GM12878 (cell line): ENCODE measurements around the gene FRMD5. TPM values are rescaled to one million over a fixed set of nuclear protein-coding genes. Genes with fewer than 3 reads are reported as not detected.

Experiments used
- ATAC-seq: fragments of 200-7000 bp; cut with Tn5 transposase; 3 replicates; pipeline ENCODE4 v1.9.1; 2020; ENCODE audit warnings: mild to moderate bottlenecking, moderate library complexity
- BruUV-seq: library from RNA; stranded (reverse); fragments of 400-500 nt; replicated peaks from 2 replicates; lab custom pipeline; 2021; lab: Mats Ljungman, UMichigan
- CTCF ChIA-PET: fragments of 300-600 bp; sonication (Branson Sonifier 250); formaldehyde crosslinking; extraction: SDS; loops from one replicate; lab custom pipeline; 2021; ENCODE audit warnings: inconsistent platforms; lab: Yijun Ruan, JAX
- POLR2A ChIA-PET: fragments of 350-600 bp; formaldehyde crosslinking; extraction: SDS; loops from one replicate; lab custom pipeline; 2021; ENCODE audit warnings: inconsistent platforms; lab: Charles Lee
- RAD21 ChIA-PET: fragments of 300-600 bp; sonication (Branson Sonifier 250); formaldehyde crosslinking; loops from one replicate; lab custom pipeline; 2023; ENCODE audit warnings: antibody characterized with exemption; ENCODE audit not compliant: unreplicated experiment; lab: Charles Lee
- SMC1A ChIA-PET: fragments of 300-600 bp; sonication (Branson Sonifier 250); formaldehyde crosslinking; loops from one replicate; lab custom pipeline; 2023; ENCODE audit not compliant: unreplicated experiment, uncharacterized antibody; lab: Charles Lee
- DNase-seq: peaks from one replicate; pipeline ENCODE4 v3.0.0-alpha.2; 2011; ENCODE audit warnings: low read depth, low spot score
- FAIRE-seq: peaks from 3 replicates; lab custom pipeline; 2011; peaks lifted over from hg19 to GRCh38; lab: Jason Lieb, UNC
- H2AFZ ChIP-seq: 2 replicates; pipeline ENCODE4 v1.6.0; 2011; ENCODE audit warnings: low read depth, low read length, control low read depth; ENCODE audit not compliant: control insufficient read depth
- H3K27ac ChIP-seq: 2 replicates; pipeline ENCODE4 v1.5.1; 2011; ENCODE audit warnings: control low read depth; ENCODE audit not compliant: control insufficient read depth, insufficient read depth
- H3K27me3 ChIP-seq, 2 experiments: replicated peaks in 1 of 2; 2 replicates each; pipeline versions ENCODE4 v1.6.0 to v1.6.1; 2011; ENCODE audit warnings: low read length in 1 of 2; ENCODE audit not compliant: control insufficient read depth in 2 of 2, insufficient read depth in 2 of 2
- H3K36me3 ChIP-seq, 2 experiments: 2 replicates each; pipeline ENCODE4 v1.5.1; 2011; ENCODE audit warnings: low read length in 1 of 2; ENCODE audit not compliant: control insufficient read depth in 2 of 2, insufficient read depth in 2 of 2
- H3K4me1 ChIP-seq: 2 replicates; pipeline ENCODE4 v1.6.1; 2011; ENCODE audit warnings: mild to moderate bottlenecking, low read length, moderate library complexity, mixed read lengths; ENCODE audit not compliant: control insufficient read depth, insufficient read depth
- H3K4me2 ChIP-seq: 2 replicates; pipeline ENCODE4 v1.6.0; 2011; ENCODE audit warnings: control low read depth; ENCODE audit not compliant: control insufficient read depth, insufficient read depth
- H3K4me3 ChIP-seq: fragments of 200-600 bp; sonication (generic); 2 replicates; pipeline ENCODE4 v1.5.1; 2016
- H3K79me2 ChIP-seq: 2 replicates; pipeline ENCODE4 v1.6.0; 2011; ENCODE audit warnings: low read length; ENCODE audit not compliant: control insufficient read depth, insufficient read depth
- H3K9ac ChIP-seq: 2 replicates; pipeline ENCODE4 v1.8.0; 2011; ENCODE audit warnings: low read length, control low read depth, mixed read lengths; ENCODE audit not compliant: control insufficient read depth, insufficient read depth
- H3K9me3 ChIP-seq: replicated peaks from 3 replicates; pipeline ENCODE4 v1.5.1; 2011; ENCODE audit warnings: mild to moderate bottlenecking, low read length; ENCODE audit not compliant: control insufficient read depth, insufficient read depth
- H4K20me1 ChIP-seq: 2 replicates; pipeline ENCODE4 v1.6.0; 2011; ENCODE audit not compliant: control insufficient read depth, insufficient read depth
- EP300 ChIP-seq, 2 experiments: fragments of 150-350 bp in 1 of 2; IDR thresholded peaks; 2 replicates each; pipeline ENCODE4 v1.6.1; 2011 to 2012; ENCODE audit warnings: low read depth in 2 of 2, low read length in 2 of 2, borderline replicate concordance in 1 of 2, improper control_type of control experiment in 1 of 2, inconsistent platforms in 1 of 2; ENCODE audit not compliant: control insufficient read depth in 1 of 2
- HDGF ChIP-seq: fragments of 450-650 bp; IDR thresholded peaks from 2 replicates; pipeline ENCODE4 v1.6.1; 2016; ENCODE audit warnings: antibody characterized with exemption
- JUNB ChIP-seq: IDR thresholded peaks from 2 replicates; pipeline ENCODE4 v1.6.1; 2016; ENCODE audit warnings: antibody characterized with exemption, mild to moderate bottlenecking
- KAT2A ChIP-seq: conservative IDR thresholded peaks from 2 replicates; pipeline ENCODE4 v1.6.1; 2011; ENCODE audit warnings: low read depth, low read length; ENCODE audit not compliant: control insufficient read depth
- KDM1A ChIP-seq: fragments of 200-600 bp; sonication (generic); IDR thresholded peaks from 2 replicates; pipeline ENCODE4 v1.6.1; 2016; ENCODE audit warnings: borderline replicate concordance
- MLLT1 ChIP-seq: fragments of 450-650 bp; IDR thresholded peaks from 2 replicates; pipeline ENCODE4 v1.6.1; 2016; ENCODE audit warnings: mild to moderate bottlenecking
- NFXL1 ChIP-seq: fragments of 450-650 bp; IDR thresholded peaks from 2 replicates; pipeline ENCODE4 v1.6.1; 2017; ENCODE audit warnings: antibody characterized with exemption, mild to moderate bottlenecking, borderline replicate concordance
- RAD21 ChIP-seq: IDR thresholded peaks from 2 replicates; pipeline ENCODE4 v1.6.1; 2011; ENCODE audit warnings: mild to moderate bottlenecking, low read depth, low read length, moderate library complexity; ENCODE audit not compliant: insufficient read depth
- REST ChIP-seq: IDR thresholded peaks from 2 replicates; pipeline ENCODE4 v1.6.1; 2012; ENCODE audit warnings: mild to moderate bottlenecking, low read depth, low read length
- RUNX3 ChIP-seq: IDR thresholded peaks from 2 replicates; pipeline ENCODE4 v1.6.1; 2012; ENCODE audit warnings: low read length, inconsistent platforms
- SUZ12 ChIP-seq: fragments of 200-600 bp; sonication (generic); IDR thresholded peaks from one replicate; pipeline ENCODE4 v1.6.1; 2018; ENCODE audit warnings: antibody characterized with exemption, mild to moderate bottlenecking; ENCODE audit not compliant: unreplicated experiment
- ZBTB33 ChIP-seq: fragments of 450-650 bp; IDR thresholded peaks from 2 replicates; pipeline ENCODE4 v1.6.1; 2017; ENCODE audit warnings: mild to moderate bottlenecking
- WGBS: methylation state at CpG from one replicate; pipeline ENCODE4 v1.1.6; 2016; ENCODE audit warnings: low lambda C conversion rate; ENCODE audit not compliant: insufficient replicate concordance, insufficient coverage; ENCODE audit errors: missing lambda C conversion rate; 5-methylcytosine and 5-hydroxymethylcytosine counted together
- in situ Hi-C: fragments of 300-500 bp; cut with MboI; formaldehyde crosslinking; loops from 9 replicates; pipeline ENCODE4 v1.14.3; 2018; ENCODE audit warnings: mixed read lengths
- intact Hi-C: fragments of 100-400 bp; cut with micrococcal nuclease; formaldehyde crosslinking; loops from one replicate; pipeline ENCODE4 v1.14.2; 2022; ENCODE audit not compliant: unreplicated experiment
- polyA plus RNA-seq, 11 experiments: library from polyadenylated mRNA; depleted of rRNA in 4 of 11; unstranded in 6 of 11; stranded (reverse) in 5 of 11; fragments of >200 nt; fragmentation: Nextera tagmentation in 4 of 11; fragmentation: Illumina TruSeq in 1 of 11; extraction: Ambion mirVana in 4 of 11; extraction: Trizol in 1 of 11; gene quantifications; 1 replicate in 1 of 11; 2 replicates in 10 of 11; pipeline versions ENCODE4 v1.2.1 to v1.2.3, GENCODE V29; 2011 to 2016; ENCODE audit warnings: inconsistent platforms in 2 of 11, missing spikeins in 2 of 11, low read depth in 1 of 11
- total RNA-seq, 4 experiments: library from RNA; depleted of rRNA in 3 of 4; stranded (reverse); fragments of >200 nt in 3 of 4; fragmentation: Illumina TruSeq in 1 of 4; extraction: Trizol in 1 of 4; gene quantifications; 2 replicates each; pipeline versions ENCODE4 v1.2.1 to v1.2.3, GENCODE V29; 2013 to 2021
- TF ChIP-seq, protein P1 (sequence below): fragments of 150-350 bp; IDR thresholded peaks from 2 replicates; pipeline ENCODE4 v1.6.1; 2014; ENCODE audit warnings: mild to moderate bottlenecking, low read depth, low read length
- TF ChIP-seq, protein P2 (sequence below): IDR thresholded peaks from 2 replicates; pipeline ENCODE4 v1.6.1; 2011; ENCODE audit warnings: mild to moderate bottlenecking, low read depth, low read length, moderate library complexity; ENCODE audit not compliant: insufficient replicate concordance

Gene FRMD5
- total and polyA plus RNA-seq, 10 of the 15 experiments (the other 5 are each of a cell fraction or from before 2014, with no cell fraction given), result 0.26 to 6.4 (median 0.68) TPM; not detected in 1

DNA sequence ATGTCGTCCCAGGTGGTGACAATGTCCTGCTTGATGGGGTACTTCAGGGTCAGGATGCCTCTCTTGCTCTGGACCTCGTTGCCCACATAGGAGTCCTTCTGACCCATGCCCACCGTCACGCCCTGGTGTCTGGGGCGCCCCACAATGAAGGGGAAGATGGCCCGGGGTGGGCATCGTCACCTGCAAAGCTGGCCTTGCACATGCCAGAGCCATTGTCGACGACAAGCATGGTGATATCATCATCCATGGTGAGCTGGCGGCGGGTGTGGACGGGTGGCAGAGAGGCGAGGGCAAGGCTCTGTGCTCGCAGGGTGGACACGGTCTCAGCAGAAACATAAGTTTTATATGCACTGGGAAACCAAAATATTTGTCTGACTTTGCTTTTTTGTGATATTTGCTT, 205.1 kb downstream of the FRMD5 start:
- Histone ChIP-seq H3K4me1 (peaks cover 5% of the 10 kb centered on the region; the same call in 1 of the 2 replicates), H3K4me2 (no peak overlapping the region), H3K27me3 (no peaks in the 10 kb centered on the region), H3K9me3 (no peaks in the 10 kb centered on the region), H4K20me1 (no peaks in the 10 kb centered on the region), H3K36me3 (no peaks in the 10 kb centered on the region), H3K4me3 (no peak overlapping the region), H3K27ac (no peak overlapping the region), H3K9ac (no peak overlapping the region), H3K79me2 (no peaks in the 10 kb centered on the region), H2AFZ (no peak overlapping the region)
- SMC1A ChIA-PET, result interaction anchor here (1.1 kb wide), 1 partner anchor 46 kb away, joined by 3 read pairs; no protein-coding TSS in a partner anchor
- POLR2A ChIA-PET, result no interaction called here
- WGBS, result 42% methylated on average over 15 of the region's 15 CpGs
- RAD21 ChIA-PET, result interaction anchor here (1.0 kb wide), 1 partner anchor 76 kb away, joined by 4 read pairs; no protein-coding TSS in a partner anchor
- no peak for ATAC-seq
- in situ Hi-C loops (loop anchor here (5.0 kb wide), 1 partner anchor 78 kb away; no protein-coding TSS in a partner anchor), intact Hi-C loops (no loop called here)
- BruUV-seq, result no TSS peak
- no peak for FAIRE-seq
- DNase-seq, result no peak
- CTCF ChIA-PET, result interaction anchor here (0.5 kb wide), 1 partner anchor 41 kb away, joined by 4 read pairs; no protein-coding TSS in a partner anchor
- no peak for TF ChIP-seq KDM1A
- no peak for TF ChIP-seq MLLT1
- TF ChIP-seq HDGF, result no peak
- TF ChIP-seq EP300 (IDR thresholded peaks at IDR 0.05; ENCODE audit: borderline replicate concordance in 1 of 2, control insufficient read depth in 1 of 2, low read depth in 2 of 2, low read length in 2 of 2), result no peak
- no peak for TF ChIP-seq REST
- TF ChIP-seq, protein P1, sequence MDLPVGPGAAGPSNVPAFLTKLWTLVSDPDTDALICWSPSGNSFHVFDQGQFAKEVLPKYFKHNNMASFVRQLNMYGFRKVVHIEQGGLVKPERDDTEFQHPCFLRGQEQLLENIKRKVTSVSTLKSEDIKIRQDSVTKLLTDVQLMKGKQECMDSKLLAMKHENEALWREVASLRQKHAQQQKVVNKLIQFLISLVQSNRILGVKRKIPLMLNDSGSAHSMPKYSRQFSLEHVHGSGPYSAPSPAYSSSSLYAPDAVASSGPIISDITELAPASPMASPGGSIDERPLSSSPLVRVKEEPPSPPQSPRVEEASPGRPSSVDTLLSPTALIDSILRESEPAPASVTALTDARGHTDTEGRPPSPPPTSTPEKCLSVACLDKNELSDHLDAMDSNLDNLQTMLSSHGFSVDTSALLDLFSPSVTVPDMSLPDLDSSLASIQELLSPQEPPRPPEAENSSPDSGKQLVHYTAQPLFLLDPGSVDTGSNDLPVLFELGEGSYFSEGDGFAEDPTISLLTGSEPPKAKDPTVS, result no peak
- no peak for TF ChIP-seq KAT2A
- no peak for TF ChIP-seq NFXL1
- TF ChIP-seq, protein P2, sequence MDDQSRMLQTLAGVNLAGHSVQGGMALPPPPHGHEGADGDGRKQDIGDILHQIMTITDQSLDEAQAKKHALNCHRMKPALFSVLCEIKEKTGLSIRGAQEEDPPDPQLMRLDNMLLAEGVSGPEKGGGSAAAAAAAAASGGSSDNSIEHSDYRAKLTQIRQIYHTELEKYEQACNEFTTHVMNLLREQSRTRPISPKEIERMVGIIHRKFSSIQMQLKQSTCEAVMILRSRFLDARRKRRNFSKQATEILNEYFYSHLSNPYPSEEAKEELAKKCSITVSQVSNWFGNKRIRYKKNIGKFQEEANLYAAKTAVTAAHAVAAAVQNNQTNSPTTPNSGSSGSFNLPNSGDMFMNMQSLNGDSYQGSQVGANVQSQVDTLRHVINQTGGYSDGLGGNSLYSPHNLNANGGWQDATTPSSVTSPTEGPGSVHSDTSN, result no peak
- no peak for TF ChIP-seq SUZ12
- no peak for TF ChIP-seq ZBTB33
- no peak for TF ChIP-seq RAD21
- TF ChIP-seq RUNX3, result no peak
- TF ChIP-seq JUNB, result no peak
